ENCODE measurements around the gene ZSCAN30.
"Not testable (repeated sequence)": the region's sequence is repeated elsewhere in the genome, so short reads cannot be mapped to it uniquely, and the experiment has no call there.

The ZSCAN30 gene

DNA sequence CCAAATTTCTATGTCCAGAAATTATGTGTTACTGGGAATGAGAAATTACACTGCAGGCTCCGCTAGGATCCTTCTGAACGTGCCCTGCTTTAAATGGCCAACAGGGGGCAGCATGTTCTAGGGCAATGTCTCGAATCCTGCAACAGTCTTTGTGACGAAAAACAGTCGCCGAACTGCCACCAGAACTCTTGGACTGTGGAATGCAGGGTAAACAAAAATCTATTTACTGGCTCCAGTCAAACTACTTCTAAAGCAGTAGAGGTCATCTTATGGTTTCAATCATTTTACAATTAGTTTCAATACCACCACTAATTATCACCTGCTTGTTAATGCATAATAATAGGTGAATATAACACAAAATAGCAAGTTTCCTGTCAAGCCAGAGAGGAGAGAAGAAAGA lies 59.0 kb downstream of the ZSCAN30 start:
- peak; percentile 72 for DNase-seq

DNA sequence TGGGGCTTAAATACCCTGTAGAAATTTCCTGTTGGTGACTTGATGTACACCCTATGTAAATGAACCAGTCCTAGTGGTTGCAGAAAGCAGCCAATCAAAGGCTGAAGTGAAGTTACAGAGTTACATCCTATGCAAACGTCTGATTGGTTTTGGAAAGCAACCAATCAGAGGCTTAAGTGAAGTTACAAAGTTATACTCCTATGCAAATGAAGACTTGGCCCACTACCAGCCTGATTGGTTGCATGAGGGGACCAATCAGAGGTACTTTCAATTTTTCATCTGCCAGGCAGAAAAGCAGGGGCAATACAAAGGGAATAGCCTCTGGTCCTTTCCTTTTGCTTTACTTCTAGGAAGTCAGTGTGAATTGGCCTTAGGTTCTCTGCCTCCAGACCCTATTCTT lies 62.8 kb downstream of the ZSCAN30 start:
- no peak for DNase-seq

DNA sequence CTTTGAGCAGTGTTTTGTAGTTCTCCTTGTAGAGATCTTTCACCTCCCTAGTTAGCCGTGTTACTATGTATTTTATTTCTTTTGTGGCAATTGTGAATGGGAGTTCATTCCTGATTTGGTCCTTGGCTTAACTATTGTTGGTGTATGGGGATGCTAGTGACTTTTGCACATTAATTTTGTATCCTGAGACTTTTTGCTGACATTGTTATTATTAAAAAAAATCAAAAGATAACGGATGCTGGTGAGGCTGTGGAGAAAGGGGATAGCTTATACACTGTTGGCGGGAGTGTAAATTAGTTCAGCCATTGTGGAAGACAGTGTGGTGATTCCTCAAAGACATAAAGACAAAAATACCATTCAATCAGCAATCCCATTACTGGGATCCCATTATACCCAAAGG lies 66.2 kb downstream of the ZSCAN30 start:
- DNase-seq, result no peak

DNA sequence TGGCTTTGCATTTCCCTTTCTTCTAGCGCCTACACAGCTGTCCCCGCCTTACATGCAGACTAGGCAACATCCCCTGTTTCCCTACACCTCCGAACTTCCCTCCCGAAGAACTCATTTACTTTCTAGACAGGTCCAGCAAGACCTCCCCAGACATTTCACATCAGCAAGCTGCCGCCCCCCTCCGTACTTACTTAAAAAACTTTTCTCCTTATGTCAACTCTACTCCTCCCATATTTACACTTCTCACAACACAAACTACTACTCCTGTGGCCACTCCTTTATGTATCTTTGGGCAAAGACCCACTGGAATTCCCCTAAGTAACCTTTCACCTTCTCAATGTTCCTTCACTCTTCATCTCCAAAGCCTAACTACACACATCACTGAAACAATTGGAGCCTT lies 69.6 kb downstream of the ZSCAN30 start:
- no peak for DNase-seq

GRCh38 chr18:35219331-35219730 lies 70.7 kb downstream of the ZSCAN30 start:
- DNase-seq, result peak; percentile 6

DNA sequence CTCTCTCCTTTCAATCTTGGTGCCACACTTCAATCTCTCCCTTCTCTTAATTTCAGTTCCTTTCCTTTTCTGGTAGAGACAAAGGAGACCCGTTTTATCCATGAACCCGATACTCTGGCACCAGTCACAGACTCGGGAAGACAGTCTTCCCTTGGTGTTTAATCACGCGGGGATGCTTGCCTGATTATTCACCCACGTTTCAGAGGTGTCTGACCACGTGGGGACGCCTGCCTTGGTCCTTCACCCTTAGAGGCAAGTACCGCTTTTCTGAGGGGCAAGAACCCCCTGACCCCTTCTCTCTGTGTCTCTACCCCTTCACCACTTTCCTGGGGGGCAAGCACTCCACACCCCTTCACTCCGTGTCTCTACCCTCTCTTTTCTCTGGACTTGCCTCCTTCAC lies 73.4 kb downstream of the ZSCAN30 start:
- not testable (repeated sequence) for DNase-seq

GRCh38 chr18:35215026-35215425 lies 75.0 kb downstream of the ZSCAN30 start:
- DNase-seq, result no peak

DNA sequence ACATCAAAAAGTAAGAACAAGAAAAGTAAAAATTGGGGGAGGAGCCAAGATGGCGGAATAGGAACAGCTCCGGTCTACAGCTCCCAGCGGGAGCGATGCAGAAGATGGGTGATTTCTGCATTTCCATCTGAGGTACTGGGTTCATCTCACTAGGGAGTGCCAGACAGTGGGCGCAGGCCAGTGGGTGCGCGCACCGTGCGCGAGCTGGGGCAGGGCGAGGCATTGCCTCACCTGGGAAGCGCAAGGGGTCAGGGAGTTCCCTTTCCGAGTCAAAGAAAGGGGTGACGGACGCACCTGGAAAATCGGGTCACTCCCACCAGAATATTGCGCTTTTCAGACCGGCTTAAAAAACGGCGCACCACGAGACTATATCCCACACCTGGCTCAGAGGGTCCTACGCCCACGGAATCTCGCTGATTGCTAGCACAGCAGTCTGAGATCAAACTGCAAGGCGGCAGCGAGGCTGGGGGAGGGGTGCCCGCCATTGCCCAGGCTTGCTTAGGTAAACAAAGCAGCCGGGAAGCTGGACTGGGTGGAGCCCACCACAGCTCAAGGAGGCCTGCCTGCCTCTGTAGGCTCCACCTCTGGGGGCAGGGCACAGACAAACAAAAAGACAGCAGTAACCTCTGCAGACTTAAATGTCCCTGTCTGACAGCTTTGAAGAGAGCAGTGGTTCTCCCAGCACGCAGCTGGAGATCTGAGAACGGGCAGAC lies 84.1 kb downstream of the ZSCAN30 start:
- not testable (repeated sequence) for DNase-seq

DNA sequence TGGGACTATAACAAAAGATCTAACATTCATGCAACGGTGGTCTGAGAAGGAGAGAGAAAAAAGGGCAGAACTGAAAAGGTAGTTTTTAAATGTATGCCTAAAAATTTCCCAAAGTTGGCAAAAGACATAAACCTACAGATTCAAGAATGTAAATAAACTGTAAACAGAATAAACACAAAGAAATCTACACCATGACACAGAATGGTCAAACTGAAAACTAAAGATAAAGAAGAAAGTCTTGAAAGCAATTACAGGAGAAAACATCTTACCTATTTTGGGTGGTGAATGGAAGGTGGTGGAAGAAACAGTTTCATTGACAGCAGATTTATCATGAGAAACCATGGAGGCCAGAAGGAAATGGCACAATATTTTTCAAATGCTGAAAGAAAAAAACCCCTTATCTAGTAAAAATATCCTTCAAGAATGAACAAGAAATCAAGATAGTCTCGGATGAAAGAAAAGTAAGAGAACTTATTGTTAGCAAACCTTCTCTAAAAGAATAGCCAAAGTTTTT lies 84.8 kb downstream of the ZSCAN30 start:
- no peak for DNase-seq

DNA sequence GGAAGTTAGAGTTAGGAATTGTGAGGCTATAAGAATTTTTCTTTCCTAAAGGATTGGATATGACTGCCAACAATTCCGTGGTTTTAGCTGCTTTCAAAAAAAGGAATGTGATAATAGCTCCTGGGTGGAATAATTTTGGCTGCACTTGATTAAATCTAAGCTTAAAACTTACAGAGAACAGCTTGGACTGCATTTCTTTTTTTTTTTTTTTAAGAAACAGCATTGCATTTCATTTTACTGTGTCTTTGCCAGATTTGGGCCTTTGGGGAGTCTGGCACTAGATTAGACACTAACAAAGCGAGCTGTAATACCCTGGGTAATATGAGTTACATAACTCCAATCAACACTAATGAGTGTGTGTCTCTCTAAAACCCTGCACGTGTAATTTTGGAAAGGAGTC lies 87.0 kb downstream of the ZSCAN30 start:
- peak; percentile 13 for DNase-seq

DNA sequence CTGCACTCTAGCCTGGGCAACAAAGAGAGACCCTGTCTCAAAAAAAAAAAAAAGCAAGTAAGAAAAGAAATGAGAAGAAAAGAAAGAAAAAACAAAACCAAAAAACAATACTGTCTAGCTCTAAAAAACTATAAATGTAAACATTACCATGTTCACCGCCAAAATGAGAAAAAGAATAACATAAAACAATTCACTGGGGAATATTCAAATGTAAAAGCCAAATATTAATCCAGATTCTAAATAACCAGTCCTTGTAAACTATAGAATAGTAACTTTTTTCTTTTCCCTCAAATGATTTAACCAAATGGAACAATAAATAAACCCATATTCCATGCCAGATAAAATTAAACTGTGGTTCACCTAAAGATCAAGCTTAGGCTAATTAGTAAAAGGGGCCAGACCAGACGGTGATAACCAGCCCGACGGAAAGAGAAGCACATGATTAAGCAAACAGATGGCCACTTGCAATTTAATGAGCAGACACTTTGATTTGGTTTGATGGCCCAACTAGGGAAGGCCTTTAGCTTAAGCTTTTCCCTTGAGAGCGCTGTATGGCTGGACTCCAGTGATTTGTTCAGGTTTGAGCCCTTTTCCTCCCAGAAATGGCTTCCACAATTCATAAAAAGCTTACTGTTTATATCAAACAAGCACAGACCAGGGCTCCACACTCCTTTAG lies 88.6 kb downstream of the ZSCAN30 start:
- DNase-seq, result no peak

All from EL (cell line).